Activated CD4-positive, CD25-positive, alpha-beta regulatory T cell treated with anti-CD3 and anti-CD28 coated beads, Interleukin-2, amount 50 U/mL, for 72 hours (primary cell): ENCODE measurements around the gene AFAP1L2.
"Not testable (repeated sequence)": the region's sequence is repeated elsewhere in the genome, so short reads cannot be mapped to it uniquely, and the experiment has no call there.

Source experiments
- DNase-seq: peaks from one replicate; pipeline ENCODE4 v3.0.0; 2021

The AFAP1L2 gene

DNA sequence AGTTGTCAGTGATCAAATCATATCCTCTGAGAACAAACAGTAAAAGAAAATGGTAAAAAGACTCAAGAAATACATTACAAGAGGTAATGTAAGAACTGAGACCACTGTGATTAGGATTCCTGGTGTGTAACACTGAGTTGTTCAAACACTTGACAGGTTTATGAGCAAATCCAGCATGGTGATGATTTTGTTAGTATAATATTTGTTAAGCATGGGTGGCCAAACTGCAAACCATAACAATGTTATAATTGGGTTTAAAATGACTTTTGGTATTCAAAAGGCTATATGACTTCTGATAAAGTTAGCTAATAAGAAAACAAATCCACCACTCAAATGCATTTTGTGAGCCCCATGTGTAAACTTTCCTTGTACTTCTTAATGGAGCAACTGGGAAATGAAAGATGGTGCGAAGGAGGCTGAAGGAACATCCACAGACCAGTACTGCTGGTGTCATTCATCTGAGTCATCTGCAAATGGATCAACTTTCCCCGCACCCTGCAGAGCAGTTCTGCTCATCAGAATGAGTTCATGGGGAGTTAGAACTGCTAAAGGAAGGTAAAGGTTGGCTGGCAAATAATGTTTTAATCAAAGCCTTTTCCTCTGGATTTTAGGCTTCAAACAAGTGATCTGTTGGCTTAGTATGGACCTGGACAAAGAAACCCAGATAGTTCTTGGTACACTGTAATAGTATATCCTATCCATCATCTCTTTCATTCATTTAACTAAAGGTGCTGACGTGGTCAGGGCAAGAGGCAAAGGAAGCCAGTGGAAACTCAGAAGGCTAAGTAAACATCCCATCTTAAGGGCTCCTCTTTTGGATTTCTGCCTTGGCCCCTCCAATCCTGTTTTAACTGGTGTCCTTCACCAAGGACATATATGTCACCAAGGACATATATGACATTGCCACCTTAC lies 45.0 kb downstream of the AFAP1L2 start:
- DNase-seq = no peak

DNA sequence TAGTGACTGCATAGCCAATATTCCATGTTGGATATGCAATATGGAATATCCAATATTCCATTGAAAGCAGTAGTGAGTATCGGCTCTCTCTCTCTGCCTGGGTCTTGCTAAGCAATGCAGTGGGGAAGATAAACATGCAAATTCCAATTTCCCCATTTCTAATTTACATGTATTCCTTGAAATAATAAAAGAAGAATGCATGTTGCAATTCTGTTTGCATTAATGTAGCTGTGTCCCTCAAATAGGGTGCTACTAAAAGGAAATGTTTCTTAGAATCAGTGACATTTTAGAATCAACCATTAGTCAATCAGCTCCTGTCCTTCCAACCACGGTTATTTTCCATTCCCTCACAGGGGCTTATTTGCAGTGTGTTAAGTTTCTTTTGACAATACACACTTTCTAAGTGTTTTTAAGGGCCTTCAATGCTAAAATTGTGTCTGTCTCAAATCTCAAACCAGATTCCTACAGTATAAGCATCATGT lies 46.7 kb downstream of the AFAP1L2 start:
- DNase-seq = no peak

DNA sequence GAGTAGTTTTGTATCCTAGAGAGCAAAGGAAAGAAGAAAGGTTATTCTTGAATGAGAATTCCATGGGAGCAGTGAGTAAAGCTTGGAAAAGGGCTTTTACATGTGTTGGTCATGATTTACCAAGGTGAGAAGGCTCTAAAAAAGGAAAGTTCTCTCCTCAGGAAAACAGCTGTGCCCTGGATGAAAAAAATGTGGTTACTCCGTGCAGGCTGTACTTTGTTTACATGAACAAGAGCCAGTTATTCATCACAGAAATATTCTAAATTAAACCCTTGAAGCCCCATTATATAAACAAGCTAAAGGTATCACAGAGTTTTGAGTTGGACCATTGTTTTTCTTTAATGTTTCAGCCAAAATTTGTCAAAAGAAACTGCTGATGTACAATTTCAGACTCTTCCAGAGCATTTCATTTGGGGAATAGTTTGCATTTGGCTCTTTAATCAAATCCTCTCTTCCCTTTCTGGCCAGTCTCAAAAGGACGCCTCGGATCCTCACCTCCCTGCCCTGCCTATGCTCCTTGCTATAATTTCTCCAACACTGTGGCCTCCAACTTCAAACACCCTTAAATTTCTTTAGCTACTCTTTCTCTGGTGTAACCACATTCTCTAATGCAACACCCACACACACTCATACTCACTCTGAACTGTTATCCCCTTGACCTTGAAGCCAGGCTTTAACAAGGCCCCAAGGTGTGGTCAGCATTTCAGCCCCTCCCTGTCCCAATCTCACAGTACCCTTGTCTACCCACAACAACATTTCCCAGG lies 47.4 kb downstream of the AFAP1L2 start:
- DNase-seq = no peak

DNA sequence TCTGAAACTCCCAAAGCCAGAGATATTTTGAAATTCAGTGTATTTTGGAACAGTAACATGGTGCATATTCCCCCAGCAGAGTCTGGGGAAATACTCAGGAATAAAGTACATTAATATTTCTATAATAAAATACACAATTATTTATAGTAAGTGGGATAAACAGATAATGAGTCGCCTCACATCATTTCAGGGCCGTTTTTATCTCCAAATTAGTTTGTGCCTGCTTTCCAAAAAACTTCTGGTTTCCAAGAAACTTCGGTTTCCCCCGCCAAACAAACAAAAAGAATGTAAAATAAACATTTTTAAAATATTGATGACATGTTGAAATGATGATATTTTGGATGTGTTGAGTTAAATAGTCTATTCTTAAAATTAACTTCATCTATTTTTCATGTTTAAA lies 48.2 kb downstream of the AFAP1L2 start:
- no peak for DNase-seq

DNA sequence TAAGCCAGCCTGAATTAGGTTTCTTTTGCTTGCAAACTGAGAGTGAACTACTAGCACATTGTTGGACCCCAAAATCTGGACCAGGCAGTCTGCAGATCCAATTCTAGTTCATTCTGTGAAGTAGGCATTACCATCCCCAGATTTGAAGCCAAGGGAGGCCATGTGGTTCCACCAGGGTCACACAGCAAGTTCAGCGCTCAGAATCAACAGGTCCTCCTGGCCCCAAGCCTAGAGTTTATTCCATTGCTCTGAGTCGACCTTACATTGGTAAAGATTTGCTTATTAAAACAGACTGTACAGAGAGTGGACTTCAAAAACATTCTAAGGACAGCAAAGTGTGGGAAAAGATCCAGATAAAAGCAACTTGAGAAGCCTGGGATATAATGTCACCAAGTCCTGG lies 50.9 kb downstream of the AFAP1L2 start:
- no peak for DNase-seq

DNA sequence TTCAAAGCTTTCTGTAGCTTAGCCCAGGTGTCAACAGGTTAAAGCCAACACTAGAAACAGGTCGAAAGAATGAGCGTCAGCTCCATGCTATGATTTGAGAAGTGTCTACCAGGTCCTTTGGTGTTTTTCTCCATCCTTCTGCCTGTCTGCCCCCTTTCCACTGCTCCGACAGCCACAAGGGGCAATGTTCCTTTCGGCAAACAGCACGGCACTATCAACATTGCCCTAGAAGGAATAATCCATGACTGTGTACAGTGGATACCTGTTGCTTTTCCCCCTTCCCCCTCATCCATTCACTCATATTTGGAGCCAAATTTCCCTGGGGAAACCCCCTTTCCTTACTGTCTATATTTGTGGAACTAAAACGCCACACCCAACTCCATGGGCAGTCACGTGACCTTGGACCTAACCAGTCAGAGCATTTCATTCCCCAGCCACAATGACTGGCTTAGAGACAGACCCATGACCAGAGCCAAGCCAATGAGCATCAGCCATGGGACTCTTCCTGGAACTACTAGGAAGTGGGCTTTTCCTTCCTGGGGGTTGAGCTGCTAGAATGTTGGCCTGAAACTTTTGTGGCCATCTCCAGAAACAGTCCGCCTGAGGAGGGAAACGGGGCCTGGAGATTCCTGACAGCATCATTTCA lies 51.5 kb downstream of the AFAP1L2 start:
- DNase-seq = no peak

DNA sequence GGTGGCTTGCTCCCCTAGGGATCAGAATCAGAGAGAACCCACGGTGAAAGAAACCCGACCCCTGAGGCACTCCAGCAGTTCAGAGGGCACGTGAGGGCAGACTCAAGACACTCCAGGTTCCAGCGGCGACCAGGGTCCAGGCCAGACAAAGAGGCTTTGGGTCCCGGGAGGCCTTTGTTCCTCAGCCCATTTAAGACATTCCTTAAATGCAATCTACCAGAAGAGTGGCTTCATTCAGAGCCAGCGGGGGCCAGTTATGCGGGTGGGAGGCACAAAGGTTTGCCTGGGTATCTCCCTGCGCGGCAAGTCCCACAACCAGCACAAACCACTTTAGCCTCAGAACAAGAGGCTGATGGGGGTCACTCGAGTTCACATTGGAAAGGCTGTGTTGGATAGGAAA lies 53.6 kb downstream of the AFAP1L2 start:
- no peak for DNase-seq

DNA sequence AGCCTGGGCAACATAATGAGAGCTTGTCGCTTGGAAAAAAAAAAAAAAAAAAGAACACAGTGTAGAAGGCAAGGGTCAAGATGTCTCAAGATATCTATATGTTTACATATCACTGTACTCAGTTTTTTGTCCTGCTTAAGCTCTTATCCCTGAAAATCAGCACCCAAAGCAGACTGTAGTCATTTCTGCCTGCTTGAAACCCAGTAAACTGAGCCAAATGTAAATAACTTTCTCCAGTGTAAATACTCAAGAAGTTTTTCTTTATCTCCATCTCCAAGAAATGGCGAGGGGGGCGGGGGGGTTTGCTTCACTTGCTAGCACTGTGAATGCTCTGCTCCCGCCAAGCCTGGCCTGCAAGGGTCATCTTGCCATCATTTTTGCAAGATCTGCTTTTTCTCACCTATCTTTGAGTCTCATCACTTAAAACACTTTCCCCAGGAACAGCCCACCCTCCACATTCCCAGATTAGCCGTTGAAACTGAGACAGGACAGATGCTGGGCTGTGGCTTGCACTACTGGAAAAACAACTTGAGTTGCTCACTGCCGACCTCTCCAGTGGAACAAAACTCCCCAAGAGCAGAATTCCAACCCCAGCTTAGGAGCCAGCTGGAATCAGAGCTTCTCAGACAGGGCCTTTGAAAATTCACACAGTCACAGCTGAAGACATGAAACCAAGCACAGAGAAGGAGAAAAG lies 54.6 kb downstream of the AFAP1L2 start:
- DNase-seq = no peak

DNA sequence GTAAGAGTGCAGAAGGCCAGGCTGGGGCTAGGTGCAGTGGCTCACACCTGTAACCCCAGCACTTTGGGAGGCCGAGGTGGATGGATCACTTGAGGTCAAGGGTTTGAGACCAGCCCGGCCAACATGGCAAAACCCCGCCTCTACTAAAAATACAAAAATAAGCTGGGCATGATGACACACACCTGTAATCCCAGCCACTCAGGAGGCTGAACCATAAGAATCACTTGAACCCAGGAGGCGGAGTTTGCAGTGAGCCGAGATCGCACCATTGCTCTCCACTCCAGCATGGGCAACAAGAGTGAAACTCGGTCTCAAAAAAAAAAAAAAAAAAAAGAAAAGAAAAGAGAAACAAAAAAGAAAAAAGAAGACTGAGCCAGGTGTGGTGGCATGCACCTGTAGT lies 55.2 kb downstream of the AFAP1L2 start:
- DNase-seq = not testable (repeated sequence)

DNA sequence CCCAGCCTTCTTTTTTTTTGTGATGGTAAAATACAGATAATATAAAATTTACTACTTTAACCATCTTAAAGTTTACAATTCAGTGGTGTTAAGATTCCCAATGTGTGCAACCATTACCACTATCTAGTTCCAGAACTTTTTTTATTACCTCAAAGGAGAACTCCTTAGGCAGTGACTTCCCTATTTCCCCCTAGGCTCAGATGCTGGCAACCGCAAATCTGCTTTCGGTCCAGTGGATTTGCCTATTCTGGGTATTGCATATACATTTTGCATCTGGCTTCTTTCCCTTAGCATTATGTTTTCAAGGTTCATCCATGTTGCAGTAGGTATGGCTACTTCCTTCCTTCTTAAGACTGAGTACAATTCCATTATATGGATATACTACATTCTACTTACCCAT lies 56.5 kb downstream of the AFAP1L2 start:
- no peak for DNase-seq

DNA sequence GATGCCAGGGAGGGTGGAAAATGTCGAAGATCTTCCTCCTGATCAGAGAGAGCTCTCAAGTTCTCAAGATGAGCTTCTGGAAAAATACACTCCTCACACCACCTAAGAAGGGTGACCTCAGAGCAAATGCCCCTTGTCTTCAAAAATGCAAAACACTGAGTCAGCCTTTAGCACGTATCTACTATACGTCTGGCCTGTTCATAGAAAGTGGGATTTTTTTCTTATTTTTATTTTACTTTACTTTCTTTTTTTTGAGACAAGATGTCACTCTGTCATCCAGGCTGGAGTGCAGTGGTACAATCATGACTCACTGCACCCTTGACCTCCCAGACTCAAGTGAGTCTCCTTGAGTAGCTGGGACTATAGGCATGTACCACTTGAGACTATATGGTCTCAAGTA lies 57.1 kb downstream of the AFAP1L2 start:
- no peak for DNase-seq

DNA sequence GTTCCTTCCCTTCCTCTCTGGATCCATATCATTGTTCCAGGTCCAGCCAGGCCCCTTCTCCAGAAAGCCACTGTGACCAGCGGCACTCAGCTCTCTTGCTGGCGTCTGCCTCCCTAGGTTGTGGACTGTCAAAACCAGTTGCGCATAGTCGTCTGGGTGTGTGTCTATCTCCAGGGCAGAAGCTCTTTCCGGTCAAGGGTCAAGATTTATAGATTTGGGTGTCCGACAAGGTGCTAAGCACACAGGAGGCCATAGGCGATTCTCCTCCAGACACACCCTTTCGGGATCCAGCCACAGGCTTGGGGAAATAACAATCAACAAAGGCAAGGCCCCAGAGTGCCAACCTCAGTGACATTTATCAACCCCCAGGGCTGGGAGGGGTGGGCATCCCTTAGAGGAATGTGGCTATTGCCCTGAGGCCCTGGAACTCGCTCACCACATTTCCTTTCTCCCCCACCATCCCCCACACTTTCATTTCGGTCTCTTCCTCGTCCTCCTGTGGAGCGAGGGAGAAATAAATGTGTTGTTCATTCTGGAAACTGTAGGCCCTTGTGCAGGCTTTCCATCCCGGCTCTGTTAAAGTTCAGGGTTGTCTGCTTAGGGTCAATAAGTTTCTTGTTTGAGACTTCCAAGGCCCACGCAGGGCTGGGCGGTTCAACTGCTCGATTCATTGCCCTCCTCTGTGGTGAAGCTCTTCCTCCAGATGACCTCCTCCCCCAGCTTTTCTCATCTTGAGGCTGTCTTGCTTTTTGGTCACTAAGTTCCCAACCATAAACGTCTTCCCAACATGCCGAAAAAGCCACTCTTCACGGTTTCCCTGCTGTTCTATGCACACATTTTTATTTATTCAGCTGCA lies 57.9 kb downstream of the AFAP1L2 start:
- DNase-seq = no peak

DNA sequence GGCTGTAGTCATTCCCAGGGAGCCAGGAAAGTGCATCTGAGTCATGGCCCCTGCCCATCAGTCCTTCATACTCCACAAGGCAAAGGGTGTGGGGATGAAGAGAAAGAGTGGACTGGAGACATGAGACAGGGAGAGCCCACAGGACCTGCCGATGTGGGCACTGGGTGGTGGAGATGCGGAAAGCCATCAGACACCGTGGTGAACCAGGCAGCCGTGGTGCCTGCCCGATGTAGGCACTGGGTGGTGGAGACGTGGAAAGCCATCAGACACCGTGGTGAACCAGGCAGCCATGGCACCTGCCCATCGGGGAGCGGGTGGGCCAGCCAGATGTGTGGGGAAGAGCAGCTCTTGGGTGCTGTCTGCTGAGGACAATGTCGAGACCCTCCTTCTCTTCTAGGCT lies 58.6 kb downstream of the AFAP1L2 start:
- no peak for DNase-seq

DNA sequence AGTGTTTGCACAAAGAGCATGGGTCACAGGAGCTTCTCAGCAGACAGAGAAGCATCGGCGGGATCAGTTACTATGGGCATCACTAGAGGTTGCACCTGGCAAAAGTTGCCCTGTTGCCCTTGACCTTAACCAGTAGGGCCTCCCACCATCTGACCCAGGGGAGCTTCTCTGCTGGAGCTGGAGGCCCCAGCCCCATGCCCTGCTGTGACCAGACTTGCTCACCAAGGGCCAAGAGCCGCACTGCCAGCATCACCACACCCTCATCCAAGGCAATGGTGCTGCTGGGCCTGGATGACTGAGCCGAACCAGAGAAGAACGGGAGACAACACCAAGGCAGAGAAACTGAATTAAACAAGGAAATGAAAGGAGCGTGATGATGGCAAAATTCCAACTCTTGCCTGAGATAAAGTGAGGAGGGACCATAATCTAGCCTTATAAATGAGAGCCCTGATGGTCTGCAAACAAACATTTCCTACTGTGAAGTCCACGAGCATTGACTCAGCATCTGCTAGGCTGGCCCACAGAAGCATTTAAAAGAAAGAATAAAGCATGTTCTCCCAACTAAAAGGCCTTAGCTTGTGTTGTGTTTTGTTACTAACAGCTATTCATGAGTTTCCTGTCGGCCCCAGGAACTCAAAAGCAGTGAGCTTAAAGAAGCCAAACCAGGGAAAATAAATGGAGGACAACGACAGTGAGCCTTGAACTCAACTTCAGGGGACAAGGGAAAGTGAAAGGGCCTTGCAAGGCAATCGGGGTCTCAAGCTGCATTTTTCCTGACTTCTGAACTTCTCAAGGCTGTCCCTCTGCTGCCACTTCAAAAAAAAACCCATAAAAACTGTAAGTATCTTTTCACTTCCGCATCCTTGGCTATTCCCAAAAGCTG lies 60.4 kb downstream of the AFAP1L2 start:
- DNase-seq = no peak

DNA sequence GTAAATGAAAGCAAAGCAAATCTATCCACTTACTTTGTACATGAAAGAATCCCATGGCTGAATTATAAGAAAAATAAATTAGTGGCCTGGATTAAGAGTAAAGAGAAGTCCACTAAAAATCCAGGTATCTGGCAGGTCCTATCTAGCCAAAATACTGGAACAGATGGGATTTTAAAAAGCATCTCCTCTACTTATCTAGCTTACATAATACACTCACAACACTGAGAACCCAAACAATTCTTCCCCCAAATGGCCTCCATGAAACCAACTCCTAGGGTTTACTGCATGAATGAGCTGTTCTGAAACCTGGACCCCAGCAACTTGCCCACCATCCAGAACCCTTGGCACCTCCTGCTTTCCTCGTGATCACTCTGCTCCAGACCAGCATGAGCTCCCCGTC lies 61.3 kb downstream of the AFAP1L2 start:
- no peak for DNase-seq

DNA sequence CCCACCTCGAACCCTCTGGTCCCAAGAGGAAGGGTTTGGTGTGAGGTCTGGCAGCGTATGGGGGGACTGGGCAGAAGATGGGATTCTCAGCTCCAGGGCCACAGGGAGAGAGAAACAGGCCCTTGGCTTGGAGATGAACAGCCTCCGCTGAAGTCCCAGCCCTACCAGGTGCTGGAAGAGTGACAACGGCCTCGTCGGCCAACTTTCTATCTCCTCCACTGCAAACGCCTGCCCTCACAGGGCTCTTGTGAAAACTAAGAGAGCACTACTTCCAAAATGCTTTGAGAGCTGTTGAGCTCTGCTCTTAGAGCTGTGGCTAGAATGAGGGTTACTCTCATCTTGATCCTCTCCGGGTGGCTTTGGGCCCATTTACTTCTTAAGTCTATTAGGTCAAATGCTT lies 63.5 kb downstream of the AFAP1L2 start:
- DNase-seq = no peak

DNA sequence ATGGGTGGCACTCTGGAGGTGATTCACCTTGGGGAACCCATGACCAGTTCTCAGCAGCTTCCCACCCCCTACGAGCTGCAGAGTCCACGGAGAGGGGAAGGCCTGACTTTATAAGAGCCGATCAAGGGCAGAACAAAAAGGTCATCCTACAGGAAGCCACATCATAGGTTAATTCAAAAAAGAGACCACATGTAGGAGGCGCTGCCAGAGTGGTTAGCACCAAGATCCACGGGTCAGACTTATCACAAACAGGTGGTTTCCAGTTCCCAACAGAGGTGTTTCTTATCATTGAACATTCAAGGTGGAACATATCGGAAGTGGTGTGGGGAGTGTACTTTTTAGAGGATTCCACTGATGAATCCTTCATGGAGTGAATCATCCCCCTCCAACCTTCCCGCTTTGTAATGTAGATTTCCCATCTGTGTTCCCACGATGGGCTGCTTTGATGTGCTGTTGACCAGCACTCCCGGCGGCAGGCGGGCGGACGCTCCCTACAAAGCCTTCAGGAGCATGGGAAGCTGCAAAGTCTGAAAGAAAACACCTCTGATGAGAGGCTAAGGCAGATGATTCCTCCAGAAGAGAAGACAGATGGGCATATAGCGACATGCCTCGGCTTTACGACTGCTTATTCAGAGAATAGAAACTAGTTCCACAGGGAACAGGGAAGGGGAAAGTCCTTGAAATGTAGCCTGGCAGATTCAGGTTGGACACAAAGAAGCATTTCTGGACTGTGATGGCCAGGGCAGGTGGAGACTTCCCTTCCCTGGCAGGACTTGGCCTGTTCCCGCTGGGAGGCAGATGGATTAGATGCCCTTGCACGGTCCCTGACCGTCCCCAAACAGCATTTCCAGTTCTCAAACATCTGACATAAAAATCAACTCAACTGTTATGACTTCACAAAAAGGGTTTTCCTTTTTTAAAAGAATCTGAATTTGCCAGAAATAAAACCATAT lies 66.5 kb downstream of the AFAP1L2 start:
- DNase-seq = no peak

DNA sequence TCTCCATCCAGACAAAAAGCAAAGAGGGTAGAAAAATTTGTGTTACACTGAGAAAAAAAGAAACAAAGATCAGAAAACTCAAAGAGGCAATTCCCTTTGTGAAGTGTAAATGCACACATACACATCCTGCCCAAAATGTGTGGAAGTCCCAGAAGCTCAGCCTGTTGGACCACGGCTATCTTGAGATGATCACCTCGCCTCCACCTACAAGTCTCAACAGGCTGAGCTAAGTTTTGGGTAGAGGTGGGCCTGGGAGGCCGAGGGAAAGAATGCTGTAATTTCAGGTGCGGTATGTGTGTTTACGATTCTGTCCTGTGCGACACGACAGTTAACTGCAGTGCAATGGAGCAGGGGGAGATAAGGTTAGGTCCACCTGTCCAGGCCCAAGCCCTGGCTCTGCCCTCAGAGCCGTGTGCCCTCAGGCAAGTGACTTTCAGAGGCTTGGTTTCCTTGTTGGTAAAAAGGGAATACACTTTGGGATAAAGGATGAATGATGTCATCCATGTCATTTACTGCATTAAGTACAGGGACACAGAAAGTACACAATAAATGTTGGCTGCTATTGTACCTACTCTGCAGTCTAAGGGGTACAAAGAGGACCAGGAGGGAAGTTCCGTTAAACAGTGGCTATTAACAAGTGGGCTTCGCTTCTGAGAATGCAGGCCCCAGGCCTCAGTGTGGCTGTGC lies 67.3 kb downstream of the AFAP1L2 start:
- no peak for DNase-seq

DNA sequence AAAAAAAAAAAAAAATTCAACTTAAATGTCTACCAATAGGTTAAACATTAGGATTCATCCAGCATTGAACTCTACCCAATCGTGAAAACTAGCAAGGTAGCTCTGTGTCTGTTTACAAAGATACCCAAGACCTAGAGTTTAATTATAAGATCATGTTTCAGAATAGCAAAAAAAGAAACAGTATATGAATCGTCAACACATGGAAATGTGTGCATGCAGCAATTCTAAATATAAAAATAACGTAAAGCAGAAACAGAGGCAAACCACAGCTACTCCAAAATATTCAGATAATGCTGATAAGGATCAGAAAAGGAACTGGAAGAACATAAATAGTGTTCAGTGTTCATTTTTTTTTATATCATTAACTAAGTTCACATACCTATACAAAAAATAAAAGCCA lies 68.7 kb downstream of the AFAP1L2 start:
- DNase-seq = no peak
